HepG2 (cell line): Measurements from ENCODE around the gene FAM180A. TPM values are rescaled to one million over a fixed set of nuclear protein-coding genes. Genes with fewer than 3 reads are reported as not detected.

Experiments
- ATAC-seq: fragments of 200-7000 bp; cut with Tn5 transposase; 3 replicates; pipeline ENCODE4 v1.9.1; 2020; ENCODE audit warnings: mild to moderate bottlenecking, moderate library complexity
- BruUV-seq: library from RNA; stranded (reverse); fragments of 400-500 nt; replicated peaks from 2 replicates; lab custom pipeline; 2021; lab: Mats Ljungman, UMichigan
- CTCF ChIA-PET: fragments of 300-600 bp; formaldehyde crosslinking; extraction: SDS; loops from one replicate; lab custom pipeline; 2021; ENCODE audit warnings: low total read pairs, inconsistent platforms, low intra/inter-chr PET ratio; lab: Yijun Ruan, JAX
- POLR2A ChIA-PET: fragments of 350-600 bp; sonication (Branson Sonifier 250); formaldehyde crosslinking; loops from one replicate; lab custom pipeline; 2020; ENCODE audit warnings: antibody characterized with exemption, inconsistent platforms; lab: Yijun Ruan, JAX
- DNase-seq: peaks from one replicate; pipeline ENCODE4 v3.0.0-alpha.2; 2015; ENCODE audit warnings: low spot score
- FAIRE-seq: peaks from 3 replicates; lab custom pipeline; 2011; peaks lifted over from hg19 to GRCh38; lab: Jason Lieb, UNC
- H2AFZ ChIP-seq: one replicate; pipeline ENCODE4 v1.6.1; 2011; ENCODE audit warnings: low read length, inconsistent platforms
- H3K27ac ChIP-seq: fragments of 300-600 bp; 3 replicates; pipeline ENCODE4 v1.8.0; 2011; ENCODE audit warnings: mixed run types, mild to moderate bottlenecking, mixed read lengths, low read length, inconsistent platforms; ENCODE audit not compliant: insufficient read depth; ENCODE audit errors: extremely low read length
- H3K27me3 ChIP-seq, 2 experiments: fragments of 200-600 bp in 1 of 2; 2 replicates in 1 of 2; 3 replicates in 1 of 2; pipeline versions ENCODE4 v1.6.0 to v1.8.0; 2011; ENCODE audit warnings: low read length in 2 of 2, mild to moderate bottlenecking in 2 of 2, moderate library complexity in 2 of 2, inconsistent platforms in 1 of 2; ENCODE audit not compliant: insufficient read depth in 2 of 2, control insufficient read depth in 1 of 2
- H3K36me3 ChIP-seq, 2 experiments: fragments of 200-600 bp in 1 of 2; replicated peaks in 1 of 2; 2 replicates in 1 of 2; 3 replicates in 1 of 2; pipeline versions ENCODE4 v1.5.1 to v1.8.0; 2011; ENCODE audit warnings: low read length in 2 of 2, inconsistent platforms in 1 of 2; ENCODE audit not compliant: insufficient read depth in 2 of 2, control insufficient read depth in 1 of 2
- H3K4me1 ChIP-seq: 2 replicates; pipeline ENCODE4 v1.5.1; 2012; ENCODE audit warnings: low read length, inconsistent platforms; ENCODE audit not compliant: insufficient read depth
- H3K4me2 ChIP-seq: 2 replicates; pipeline ENCODE4 v1.6.0; 2011; ENCODE audit warnings: low read depth, low read length, inconsistent platforms
- H3K4me3 ChIP-seq, 3 experiments: fragments of 200-600 bp in 1 of 3; sonication (generic), shearing (Covaris generic) in 1 of 3; replicated peaks in 1 of 3; 2 replicates each; pipeline ENCODE4 v1.5.1; 2011 to 2016; ENCODE audit warnings: low read length in 3 of 3, inconsistent platforms in 2 of 3, low read depth in 2 of 3, mild to moderate bottlenecking in 2 of 3, control low read depth in 1 of 3, mixed read lengths in 1 of 3; ENCODE audit not compliant: insufficient read depth in 1 of 3
- H3K79me2 ChIP-seq: one replicate; pipeline ENCODE4 v1.6.1; 2011; ENCODE audit warnings: low read length, inconsistent platforms; ENCODE audit not compliant: insufficient read depth
- H3K9ac ChIP-seq: 2 replicates; pipeline ENCODE4 v1.6.0; 2011; ENCODE audit warnings: mild to moderate bottlenecking, low read depth, low read length, inconsistent platforms; ENCODE audit not compliant: insufficient read depth
- H3K9me3 ChIP-seq: 2 replicates; pipeline ENCODE4 v1.5.1; 2012; ENCODE audit warnings: mild to moderate bottlenecking, low read length
- H4K20me1 ChIP-seq: 2 replicates; pipeline ENCODE4 v1.6.0; 2011; ENCODE audit warnings: inconsistent platforms, mild to moderate bottlenecking, low read length, moderate library complexity; ENCODE audit not compliant: insufficient read depth
- ATAD3A ChIP-seq: sonication (generic); formaldehyde crosslinking; IDR thresholded peaks from 2 replicates; pipeline ENCODE4 v1.4.0; 2020; ENCODE audit warnings: missing genetic modification reagents
- HNF4G ChIP-seq, 2 experiments: sonication (generic) in 1 of 2; formaldehyde crosslinking in 1 of 2; IDR thresholded peaks; 2 replicates each; pipeline versions ENCODE4 v1.4.0 to v1.6.1; 2011 to 2020; ENCODE audit warnings: borderline replicate concordance in 2 of 2, low read depth in 2 of 2, mild to moderate bottlenecking in 2 of 2, low read length in 1 of 2, missing genetic modification reagents in 1 of 2, moderate library complexity in 1 of 2
- KLF9 ChIP-seq: IDR thresholded peaks from 2 replicates; pipeline ENCODE4 v1.6.1; 2016; ENCODE audit warnings: low read depth
- MIER3 ChIP-seq: IDR thresholded peaks from 2 replicates; pipeline ENCODE4 v1.6.1; 2016; ENCODE audit warnings: missing compliant biosample characterization, borderline replicate concordance
- MTA3 ChIP-seq: sonication (generic); formaldehyde crosslinking; IDR thresholded peaks from 2 replicates; pipeline ENCODE4 v1.4.0; 2020; ENCODE audit warnings: missing genetic modification reagents
- PAX8 ChIP-seq: sonication (generic); formaldehyde crosslinking; IDR thresholded peaks from 2 replicates; pipeline ENCODE4 v1.8.0; 2022; ENCODE audit warnings: mild to moderate bottlenecking, missing genetic modification reagents, borderline replicate concordance
- SRY ChIP-seq: sonication (generic); formaldehyde crosslinking; IDR thresholded peaks from 2 replicates; pipeline ENCODE4 v1.8.0; 2022; ENCODE audit warnings: mild to moderate bottlenecking, missing genetic modification reagents
- ZBTB8A ChIP-seq: sonication (generic); formaldehyde crosslinking; IDR thresholded peaks from 2 replicates; pipeline ENCODE4 v1.4.0; 2020; ENCODE audit warnings: mild to moderate bottlenecking, low read depth, missing genetic modification reagents, borderline replicate concordance
- ZNF589 ChIP-seq: sonication (generic); formaldehyde crosslinking; conservative IDR thresholded peaks from 2 replicates; pipeline ENCODE4 v1.8.0; 2022; ENCODE audit warnings: mild to moderate bottlenecking, moderate library complexity, missing genetic modification reagents
- ZNF615 ChIP-seq: sonication (generic); formaldehyde crosslinking; IDR thresholded peaks from 2 replicates; pipeline ENCODE4 v1.5.0; 2020; ENCODE audit warnings: mild to moderate bottlenecking, missing genetic modification reagents, borderline replicate concordance
- ZNF672 ChIP-seq: sonication (generic); formaldehyde crosslinking; IDR thresholded peaks from 2 replicates; pipeline ENCODE4 v1.8.1; 2022; ENCODE audit warnings: missing genetic modification reagents
- ZNF878 ChIP-seq: sonication (generic); formaldehyde crosslinking; IDR thresholded peaks from 2 replicates; pipeline ENCODE4 v1.8.1; 2023; ENCODE audit warnings: mild to moderate bottlenecking, missing genetic modification reagents, moderate library complexity
- WGBS: methylation state at CpG from one replicate; pipeline ENCODE4 v1.1.6; 2017; ENCODE audit warnings: low lambda C conversion rate; 5-methylcytosine and 5-hydroxymethylcytosine counted together
- in situ Hi-C: cut with HindIII; loops from 2 replicates; pipeline ENCODE4 v1.10.0; 2017; ENCODE audit warnings: low pct_unique_long_range_greater_than_20kb; ENCODE audit not compliant: extremely low pct_ligation_motif_present
- intact Hi-C: fragments of 100-400 bp; cut with micrococcal nuclease; formaldehyde crosslinking; loops from one replicate; pipeline ENCODE4 v1.10.0; 2022; ENCODE audit not compliant: unreplicated experiment
- polyA plus RNA-seq, 8 experiments: library from polyadenylated mRNA; depleted of rRNA in 3 of 8; stranded (reverse) in 7 of 8; unstranded in 1 of 8; fragments of >200 nt; fragmentation: Illumina TruSeq in 4 of 8; extraction: Trizol in 4 of 8; gene quantifications; 2 replicates each; pipeline versions ENCODE4 v1.2.1 to v1.2.3, GENCODE V29; 2011 to 2016; ENCODE audit warnings: low read depth in 4 of 8, missing spikeins in 1 of 8, mixed read lengths in 1 of 8; ENCODE audit not compliant: insufficient read depth in 1 of 8
- total RNA-seq, 5 experiments: library from RNA; depleted of rRNA; stranded (reverse); fragments of >200 nt; fragmentation: Illumina TruSeq; extraction: Trizol; gene quantifications; 2 replicates each; pipeline ENCODE4 v1.2.3, GENCODE V29; 2016; ENCODE audit warnings: low read depth in 1 of 5
- TF ChIP-seq, protein P1 (sequence below): sonication (generic); formaldehyde crosslinking; IDR thresholded peaks from 2 replicates; pipeline ENCODE4 v1.8.0; 2022; ENCODE audit warnings: missing genetic modification reagents, mild to moderate bottlenecking, moderate library complexity, borderline replicate concordance
- TF ChIP-seq, protein P2 (sequence below): sonication (generic); formaldehyde crosslinking; IDR thresholded peaks from 2 replicates; pipeline ENCODE4 v1.5.0; 2020; ENCODE audit warnings: missing genetic modification reagents

The FAM180A gene
- total and polyA plus RNA-seq, 2 of the 13 experiments (the other 11 are each of a cell fraction or from before 2014, with no cell fraction given) = not detected

DNA sequence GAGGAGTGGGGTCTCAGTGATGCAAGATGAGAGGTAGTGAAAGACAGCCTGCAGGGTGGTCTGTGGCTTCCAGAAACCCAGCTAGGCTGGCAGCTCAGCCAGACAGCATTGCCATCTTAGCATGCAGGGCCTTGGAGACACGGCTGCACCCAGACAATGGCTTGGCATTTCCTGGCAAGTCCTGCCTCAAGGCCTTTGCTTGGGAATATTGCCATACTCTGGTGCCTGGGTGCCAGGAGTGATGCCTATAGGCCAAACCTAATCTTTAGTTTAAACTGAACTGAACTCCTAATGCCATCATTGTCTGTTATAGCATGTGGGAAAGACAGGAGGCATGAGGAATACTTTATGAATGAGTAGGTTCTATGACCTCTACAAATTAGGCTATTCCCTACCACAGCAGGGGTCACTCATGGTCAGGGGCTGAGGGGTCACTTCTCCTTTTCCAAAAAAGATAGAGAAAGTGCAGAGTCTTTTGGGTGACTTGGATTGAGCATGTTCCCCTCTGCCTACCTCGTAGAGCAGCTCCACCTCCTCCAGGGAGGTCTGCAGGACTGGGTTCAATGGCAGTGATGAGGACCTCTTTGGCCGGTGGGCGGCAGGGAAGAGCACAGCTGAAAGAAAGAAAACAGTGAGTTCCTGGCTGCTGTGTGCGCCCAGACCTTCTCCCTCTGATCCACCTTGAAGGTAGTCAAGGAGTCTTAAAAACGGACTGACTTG, 11.9 kb downstream of the FAM180A start:
- no TSS peak for BruUV-seq
- no peaks in the 10 kb centered on the region for H3K4me1 ChIP-seq
- ChIA-PET POLR2A (no interaction called here), CTCF (no interaction called here)
- no peaks in the 10 kb centered on the region for H4K20me1 ChIP-seq
- H3K36me3 ChIP-seq = no peaks in the 10 kb centered on the region
- no peak overlapping the region for H3K9ac ChIP-seq
- no peak for DNase-seq
- H3K27ac ChIP-seq = no peak overlapping the region
- WGBS = 21% methylated on average over 6 of the region's 6 CpGs
- H3K9me3 ChIP-seq = no peaks in the 10 kb centered on the region
- H3K79me2 ChIP-seq = no peaks in the 10 kb centered on the region
- H2AFZ ChIP-seq = no peak overlapping the region
- H3K4me2 ChIP-seq = no peak overlapping the region
- peaks cover 0 to 18% of the 10 kb centered on the region in 2 experiments; a peak in 2 of 5 replicates for H3K27me3 ChIP-seq
- TF ChIP-seq ZNF878 (CRISPR knock-in tag) = no peak
- ATAC-seq = peak; percentile 34; the same call in 1 of the 3 replicates
- FAIRE-seq = no peak
- in situ Hi-C loops (no loop called here), intact Hi-C loops (no loop called here)
- no peak overlapping the region for H3K4me3 ChIP-seq

DNA sequence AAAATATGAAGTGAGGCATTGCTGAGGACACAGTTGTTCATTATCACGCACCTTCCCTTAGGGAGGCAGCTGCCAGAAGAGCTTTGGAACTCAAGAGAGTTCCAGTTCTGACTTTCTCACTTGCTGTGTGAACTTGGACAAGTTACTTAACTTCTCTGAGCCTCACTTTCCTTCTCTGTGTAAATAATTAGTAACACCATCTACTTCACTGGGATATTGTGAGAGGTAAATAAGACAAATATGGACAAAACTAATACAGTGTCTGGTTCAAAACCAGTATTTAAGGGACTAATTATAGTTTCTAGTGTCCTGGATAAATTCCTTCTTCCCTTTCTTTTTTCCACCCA, 14.3 kb downstream of the FAM180A start:
- POLR2A ChIA-PET = no interaction called here
- intact Hi-C loops (no loop called here), in situ Hi-C loops (no loop called here)
- WGBS = 20% methylated on average over 1 of the region's 1 CpG
- no peaks in the 10 kb centered on the region for H3K4me1 ChIP-seq
- H3K9ac ChIP-seq = no peak overlapping the region
- H3K36me3 ChIP-seq = no peaks in the 10 kb centered on the region
- ATAC-seq = no peak
- DNase-seq = no peak
- no peak overlapping the region for H2AFZ ChIP-seq
- no peak overlapping the region for H3K4me2 ChIP-seq
- H3K27me3 ChIP-seq = peaks cover 1 to 26% of the 10 kb centered on the region in 2 experiments; a peak in 3 of 5 replicates
- no peak overlapping the region for H3K27ac ChIP-seq
- no peaks in the 10 kb centered on the region for H3K79me2 ChIP-seq
- no TSS peak for BruUV-seq
- no peaks in the 10 kb centered on the region for H4K20me1 ChIP-seq
- no peak overlapping the region for H3K4me3 ChIP-seq
- no peaks in the 10 kb centered on the region for H3K9me3 ChIP-seq
- CTCF ChIA-PET = no interaction called here
- FAIRE-seq = no peak
- TF ChIP-seq PAX8 = no peak
- TF ChIP-seq ZNF615 (CRISPR knock-in tag) = no peak
- TF ChIP-seq MTA3 (CRISPR knock-in tag) = no peak
- TF ChIP-seq ZNF589 (CRISPR knock-in tag) = no peak
- TF ChIP-seq MIER3 (CRISPR knock-in tag) = no peak
- TF ChIP-seq, protein P1, sequence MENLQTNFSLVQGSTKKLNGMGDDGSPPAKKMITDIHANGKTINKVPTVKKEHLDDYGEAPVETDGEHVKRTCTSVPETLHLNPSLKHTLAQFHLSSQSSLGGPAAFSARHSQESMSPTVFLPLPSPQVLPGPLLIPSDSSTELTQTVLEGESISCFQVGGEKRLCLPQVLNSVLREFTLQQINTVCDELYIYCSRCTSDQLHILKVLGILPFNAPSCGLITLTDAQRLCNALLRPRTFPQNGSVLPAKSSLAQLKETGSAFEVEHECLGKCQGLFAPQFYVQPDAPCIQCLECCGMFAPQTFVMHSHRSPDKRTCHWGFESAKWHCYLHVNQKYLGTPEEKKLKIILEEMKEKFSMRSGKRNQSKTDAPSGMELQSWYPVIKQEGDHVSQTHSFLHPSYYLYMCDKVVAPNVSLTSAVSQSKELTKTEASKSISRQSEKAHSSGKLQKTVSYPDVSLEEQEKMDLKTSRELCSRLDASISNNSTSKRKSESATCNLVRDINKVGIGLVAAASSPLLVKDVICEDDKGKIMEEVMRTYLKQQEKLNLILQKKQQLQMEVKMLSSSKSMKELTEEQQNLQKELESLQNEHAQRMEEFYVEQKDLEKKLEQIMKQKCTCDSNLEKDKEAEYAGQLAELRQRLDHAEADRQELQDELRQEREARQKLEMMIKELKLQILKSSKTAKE (CRISPR knock-in tag) = no peak
- no peak for TF ChIP-seq SRY
- no peak for TF ChIP-seq ZNF672 (CRISPR knock-in tag)
- TF ChIP-seq HNF4G (IDR thresholded peaks at IDR 0.05; ENCODE audit: borderline replicate concordance, low read depth, low read length) = no peak
- no peak for TF ChIP-seq HNF4G (CRISPR knock-in tag; IDR thresholded peaks at IDR 0.05; ENCODE audit: borderline replicate concordance, low read depth)
- TF ChIP-seq, protein P2, sequence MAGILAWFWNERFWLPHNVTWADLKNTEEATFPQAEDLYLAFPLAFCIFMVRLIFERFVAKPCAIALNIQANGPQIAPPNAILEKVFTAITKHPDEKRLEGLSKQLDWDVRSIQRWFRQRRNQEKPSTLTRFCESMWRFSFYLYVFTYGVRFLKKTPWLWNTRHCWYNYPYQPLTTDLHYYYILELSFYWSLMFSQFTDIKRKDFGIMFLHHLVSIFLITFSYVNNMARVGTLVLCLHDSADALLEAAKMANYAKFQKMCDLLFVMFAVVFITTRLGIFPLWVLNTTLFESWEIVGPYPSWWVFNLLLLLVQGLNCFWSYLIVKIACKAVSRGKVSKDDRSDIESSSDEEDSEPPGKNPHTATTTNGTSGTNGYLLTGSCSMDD (CRISPR knock-in tag) = no peak
- no peak for TF ChIP-seq KLF9
- no peak for TF ChIP-seq ZBTB8A
- TF ChIP-seq ATAD3A (CRISPR knock-in tag) = no peak
